RWPE2 (cell line): Measurements from ENCODE around the gene ADRB1.
A peak's percentile ranks its signal among the peaks of the same experiment; 100 is the strongest.

Experiments used
- ATAC-seq: fragments of 200-7000 bp; cut with Tn5 transposase; 3 replicates; pipeline ENCODE4 v1.9.1; 2021; ENCODE audit warnings: low read depth
- DNase-seq: peaks from one replicate; pipeline ENCODE4 v3.0.0-alpha.2; 2020; ENCODE audit warnings: low spot score
- H3K27ac ChIP-seq: fragments of 450-650 bp; 2 replicates; pipeline ENCODE4 v1.5.1; 2017; ENCODE audit warnings: mild to moderate bottlenecking; ENCODE audit not compliant: poor library complexity, severe bottlenecking
- H3K27me3 ChIP-seq: fragments of 250-450 bp; sonication (Bioruptor Pico); 2 replicates; pipeline ENCODE4 v1.5.1; 2021; ENCODE audit warnings: mild to moderate bottlenecking, moderate library complexity; ENCODE audit not compliant: insufficient read depth, poor library complexity, severe bottlenecking
- H3K36me3 ChIP-seq: fragments of 250-450 bp; sonication (Bioruptor Pico); 2 replicates; pipeline ENCODE4 v1.5.1; 2020; ENCODE audit warnings: low read depth, mild to moderate bottlenecking, moderate library complexity
- H3K4me1 ChIP-seq: fragments of 250-450 bp; sonication (Bioruptor Pico); 2 replicates; pipeline ENCODE4 v1.5.1; 2021; ENCODE audit warnings: mild to moderate bottlenecking, moderate library complexity; ENCODE audit not compliant: insufficient read depth, poor library complexity, severe bottlenecking
- H3K4me3 ChIP-seq: fragments of 250-450 bp; sonication (Bioruptor Pico); 2 replicates; pipeline ENCODE4 v1.5.1; 2021; ENCODE audit warnings: mild to moderate bottlenecking, moderate library complexity; ENCODE audit not compliant: severe bottlenecking
- H3K9me3 ChIP-seq: fragments of 250-450 bp; sonication (Bioruptor Pico); 2 replicates; pipeline ENCODE4 v1.5.1; 2021; ENCODE audit warnings: mild to moderate bottlenecking, moderate library complexity; ENCODE audit not compliant: severe bottlenecking
- CTCF ChIP-seq: fragments of 450-650 bp; IDR thresholded peaks from one replicate; pipeline ENCODE4 v1.5.1; 2017; ENCODE audit warnings: mild to moderate bottlenecking, moderate library complexity; ENCODE audit not compliant: poor library complexity, severe bottlenecking

Gene ADRB1

GRCh38 chr10:114053946-114054345 is 10.3 kb downstream of the ADRB1 start:
- H3K4me3 ChIP-seq: no peak overlapping the region
- ATAC-seq (no peak), DNase-seq (no peak)
- H3K4me1 ChIP-seq: peaks cover 7% of the 10 kb centered on the region
- H3K27ac ChIP-seq: no peak overlapping the region
- no peaks in the 10 kb centered on the region for H3K36me3 ChIP-seq
- no peaks in the 10 kb centered on the region for H3K27me3 ChIP-seq
- H3K9me3 ChIP-seq: no peaks in the 10 kb centered on the region
- TF ChIP-seq CTCF: no peak

GRCh38 chr10:114057855-114058254 is 14.2 kb downstream of the ADRB1 start:
- no peak for DNase-seq
- peaks cover 21% of the 10 kb centered on the region for H3K4me1 ChIP-seq
- no peak for ATAC-seq
- TF ChIP-seq CTCF: no peak
- no peaks in the 10 kb centered on the region for H3K36me3 ChIP-seq
- H3K4me3 ChIP-seq: no peak overlapping the region
- H3K9me3 ChIP-seq: no peaks in the 10 kb centered on the region
- no peak overlapping the region for H3K27ac ChIP-seq
- no peaks in the 10 kb centered on the region for H3K27me3 ChIP-seq

GRCh38 chr10:114058297-114058696 is 14.6 kb downstream of the ADRB1 start:
- Histone ChIP-seq H3K9me3 (no peaks in the 10 kb centered on the region), H3K4me1 (peaks cover 21% of the 10 kb centered on the region), H3K4me3 (no peak overlapping the region), H3K27me3 (no peaks in the 10 kb centered on the region), H3K36me3 (no peaks in the 10 kb centered on the region), H3K27ac (no peak overlapping the region)
- ATAC-seq (no peak), DNase-seq (no peak)
- no peak for TF ChIP-seq CTCF

- ATAC-seq: no peak
- H3K4me3 ChIP-seq: no peak overlapping the region
- no peak for TF ChIP-seq CTCF
- H3K9me3 ChIP-seq: no peaks in the 10 kb centered on the region
- peaks cover 21% of the 10 kb centered on the region for H3K4me1 ChIP-seq
- H3K36me3 ChIP-seq: no peaks in the 10 kb centered on the region
- H3K27ac ChIP-seq: no peak overlapping the region
- DNase-seq: no peak
- H3K27me3 ChIP-seq: no peaks in the 10 kb centered on the region
Measured at GRCh38 chr10:114059561-114059960, 15.9 kb downstream of the ADRB1 start.

GRCh38 chr10:114060456-114060855 is 16.8 kb downstream of the ADRB1 start:
- H3K27me3 ChIP-seq: no peaks in the 10 kb centered on the region
- DNase-seq (no peak), ATAC-seq (no peak)
- no peak overlapping the region for H3K4me3 ChIP-seq
- no peak for TF ChIP-seq CTCF
- H3K9me3 ChIP-seq: no peaks in the 10 kb centered on the region
- H3K36me3 ChIP-seq: no peaks in the 10 kb centered on the region
- H3K4me1 ChIP-seq: peaks cover 21% of the 10 kb centered on the region
- peak overlapping the region; percentile 60 for H3K27ac ChIP-seq
